MCF 10A (cell line): ENCODE results near the gene GDF7. TPM values are rescaled to one million over a fixed set of nuclear protein-coding genes. Genes with fewer than 3 reads are reported as not detected.

Experiments used
- BruUV-seq: library from RNA; stranded (reverse); fragments of 400-500 nt; replicated peaks from 2 replicates; lab custom pipeline; 2021; lab: Mats Ljungman, UMichigan
- CTCF ChIA-PET: fragments of 300-600 bp; sonication (Branson Sonifier 250); formaldehyde crosslinking; extraction: SDS; loops from one replicate; lab custom pipeline; 2021; ENCODE audit warnings: antibody characterized with exemption, inconsistent platforms; lab: Yijun Ruan, JAX
- POLR2A ChIA-PET: fragments of 300-600, 350-650 bp; sonication (Branson Sonifier 250); formaldehyde crosslinking; extraction: SDS; loops from one replicate; lab custom pipeline; 2020; ENCODE audit warnings: antibody characterized with exemption, inconsistent platforms; lab: Yijun Ruan, JAX
- DNase-seq: peaks from one replicate; pipeline ENCODE4 v3.0.0-alpha.2; 2018; ENCODE audit not compliant: unreplicated experiment
- H3K27ac Mint-ChIP-seq: one replicate; pipeline ENCODE4 v1.8.0; 2022; ENCODE audit warnings: mild to moderate bottlenecking, low read depth, mixed read lengths; ENCODE audit not compliant: unreplicated experiment
- H3K27me3 Mint-ChIP-seq: one replicate; pipeline ENCODE4 v1.8.0; 2022; ENCODE audit warnings: mixed read lengths; ENCODE audit not compliant: insufficient read depth, unreplicated experiment
- H3K36me3 Mint-ChIP-seq: one replicate; pipeline ENCODE4 v1.8.0; 2022; ENCODE audit warnings: mild to moderate bottlenecking, moderate library complexity, mixed read lengths; ENCODE audit not compliant: insufficient read depth, unreplicated experiment
- H3K4me1 Mint-ChIP-seq: one replicate; pipeline ENCODE4 v1.8.0; 2022; ENCODE audit warnings: mixed read lengths; ENCODE audit not compliant: insufficient read depth, unreplicated experiment
- H3K4me3 Mint-ChIP-seq: one replicate; pipeline ENCODE4 v1.8.0; 2022; ENCODE audit warnings: mild to moderate bottlenecking, moderate library complexity, mixed read lengths; ENCODE audit not compliant: unreplicated experiment
- H3K9me3 Mint-ChIP-seq: one replicate; pipeline ENCODE4 v1.8.0; 2022; ENCODE audit warnings: mixed read lengths; ENCODE audit not compliant: unreplicated experiment
- intact Hi-C: fragments of 100-400 bp; cut with micrococcal nuclease; formaldehyde crosslinking; loops from 2 replicates; pipeline ENCODE4 v1.14.1; 2022
- total RNA-seq: library from RNA; stranded (reverse); gene quantifications from 2 replicates; pipeline ENCODE4 v1.2.3, GENCODE V29; 2022
- TF ChIP-seq, protein P1 (sequence below): fragments of 200-600 bp; IDR thresholded peaks from one replicate; pipeline ENCODE4 v1.8.0; 2022; ENCODE audit warnings: antibody characterized with exemption, mild to moderate bottlenecking; ENCODE audit not compliant: unreplicated experiment

GDF7 gene
- total RNA-seq, 1 experiment from 2014 or later, result not detected

DNA sequence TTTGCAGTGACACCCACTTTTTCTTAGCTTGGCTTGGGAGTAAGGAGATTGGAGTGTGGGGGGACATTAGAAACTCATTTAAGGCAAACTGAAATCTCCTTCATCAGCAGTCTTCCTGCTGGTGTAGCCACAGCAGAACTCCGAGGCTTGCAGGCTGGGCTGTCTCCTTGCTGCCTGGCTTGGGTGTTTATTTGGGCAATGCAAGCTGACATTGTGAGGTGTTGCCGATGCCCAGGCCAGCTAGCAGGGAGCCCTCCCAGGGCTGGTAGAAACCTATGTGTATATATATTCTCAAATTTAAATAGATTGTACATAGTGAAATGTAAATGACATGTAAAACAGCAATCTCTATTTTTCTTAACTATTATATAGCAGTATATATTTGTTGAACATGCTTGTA, 11.8 kb downstream of the GDF7 start:
- no TSS peak for BruUV-seq
- ChIA-PET CTCF (interaction anchor here (1.1 to 10.6 kb wide), 5 partner anchors 10 to 284 kb away, joined by 3 to 127 read pairs (median 10); no protein-coding TSS in a partner anchor), POLR2A (interaction anchor here (0.7 kb wide), 1 partner anchor 124 kb away, joined by 3 read pairs; no protein-coding TSS in a partner anchor)
- no peaks in the 10 kb centered on the region for H3K27me3 Mint-ChIP-seq
- DNase-seq, result no peak
- intact Hi-C loops, result loop anchor here (5.0 kb wide), 1 partner anchor 284 kb away; no protein-coding TSS in a partner anchor
- H3K27ac Mint-ChIP-seq, result no peak overlapping the region
- no peak overlapping the region for H3K4me3 Mint-ChIP-seq
- TF ChIP-seq, protein P1, sequence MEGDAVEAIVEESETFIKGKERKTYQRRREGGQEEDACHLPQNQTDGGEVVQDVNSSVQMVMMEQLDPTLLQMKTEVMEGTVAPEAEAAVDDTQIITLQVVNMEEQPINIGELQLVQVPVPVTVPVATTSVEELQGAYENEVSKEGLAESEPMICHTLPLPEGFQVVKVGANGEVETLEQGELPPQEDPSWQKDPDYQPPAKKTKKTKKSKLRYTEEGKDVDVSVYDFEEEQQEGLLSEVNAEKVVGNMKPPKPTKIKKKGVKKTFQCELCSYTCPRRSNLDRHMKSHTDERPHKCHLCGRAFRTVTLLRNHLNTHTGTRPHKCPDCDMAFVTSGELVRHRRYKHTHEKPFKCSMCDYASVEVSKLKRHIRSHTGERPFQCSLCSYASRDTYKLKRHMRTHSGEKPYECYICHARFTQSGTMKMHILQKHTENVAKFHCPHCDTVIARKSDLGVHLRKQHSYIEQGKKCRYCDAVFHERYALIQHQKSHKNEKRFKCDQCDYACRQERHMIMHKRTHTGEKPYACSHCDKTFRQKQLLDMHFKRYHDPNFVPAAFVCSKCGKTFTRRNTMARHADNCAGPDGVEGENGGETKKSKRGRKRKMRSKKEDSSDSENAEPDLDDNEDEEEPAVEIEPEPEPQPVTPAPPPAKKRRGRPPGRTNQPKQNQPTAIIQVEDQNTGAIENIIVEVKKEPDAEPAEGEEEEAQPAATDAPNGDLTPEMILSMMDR, result no peak
- H3K9me3 Mint-ChIP-seq, result no peaks in the 10 kb centered on the region
- H3K4me1 Mint-ChIP-seq, result peaks cover 6% of the 10 kb centered on the region
- peaks cover 17% of the 10 kb centered on the region for H3K36me3 Mint-ChIP-seq

DNA sequence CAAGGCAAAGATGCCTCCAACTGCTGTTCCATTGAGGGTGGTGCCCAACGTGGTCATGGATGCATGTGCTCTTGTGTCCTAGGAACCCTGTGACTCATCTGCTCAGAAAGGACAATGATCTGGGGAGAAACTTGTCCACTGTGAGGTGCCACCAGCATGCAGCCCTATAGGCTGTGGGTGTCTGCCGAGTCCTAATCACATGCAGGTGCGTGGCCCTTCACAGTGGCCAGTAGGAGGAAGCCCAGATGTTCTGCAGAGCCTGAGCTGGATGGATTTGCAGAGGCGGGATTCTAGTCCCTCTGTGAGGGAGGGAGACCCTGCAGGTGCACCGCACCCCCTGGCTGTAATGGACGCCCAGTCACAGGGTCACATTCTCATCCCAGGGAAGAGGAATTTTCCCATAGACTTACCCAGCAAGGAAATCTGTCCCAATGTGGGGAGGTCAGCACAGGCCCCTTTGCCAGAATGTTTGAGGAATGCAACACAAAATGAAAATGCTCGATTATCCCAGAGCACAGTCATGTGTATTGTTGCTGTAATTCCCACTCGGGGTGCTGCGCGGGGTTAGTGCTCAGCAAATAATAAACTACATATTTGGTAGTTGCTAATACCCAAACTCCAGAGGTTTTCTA, 13.9 kb downstream of the GDF7 start:
- Mint-ChIP-seq H3K4me3 (no peak overlapping the region), H3K36me3 (peaks cover 29% of the 10 kb centered on the region), H3K27ac (no peak overlapping the region), H3K4me1 (no peaks in the 10 kb centered on the region), H3K27me3 (no peaks in the 10 kb centered on the region), H3K9me3 (no peaks in the 10 kb centered on the region)
- no TSS peak for BruUV-seq
- CTCF ChIA-PET, result interaction anchor here (0.7 to 4.1 kb wide), 2 partner anchors 9 to 20 kb away, joined by 3 to 21 read pairs; no protein-coding TSS in a partner anchor
- intact Hi-C loops, result no loop called here
- TF ChIP-seq, protein P1, result no peak
- POLR2A ChIA-PET, result no interaction called here
- no peak for DNase-seq

DNA sequence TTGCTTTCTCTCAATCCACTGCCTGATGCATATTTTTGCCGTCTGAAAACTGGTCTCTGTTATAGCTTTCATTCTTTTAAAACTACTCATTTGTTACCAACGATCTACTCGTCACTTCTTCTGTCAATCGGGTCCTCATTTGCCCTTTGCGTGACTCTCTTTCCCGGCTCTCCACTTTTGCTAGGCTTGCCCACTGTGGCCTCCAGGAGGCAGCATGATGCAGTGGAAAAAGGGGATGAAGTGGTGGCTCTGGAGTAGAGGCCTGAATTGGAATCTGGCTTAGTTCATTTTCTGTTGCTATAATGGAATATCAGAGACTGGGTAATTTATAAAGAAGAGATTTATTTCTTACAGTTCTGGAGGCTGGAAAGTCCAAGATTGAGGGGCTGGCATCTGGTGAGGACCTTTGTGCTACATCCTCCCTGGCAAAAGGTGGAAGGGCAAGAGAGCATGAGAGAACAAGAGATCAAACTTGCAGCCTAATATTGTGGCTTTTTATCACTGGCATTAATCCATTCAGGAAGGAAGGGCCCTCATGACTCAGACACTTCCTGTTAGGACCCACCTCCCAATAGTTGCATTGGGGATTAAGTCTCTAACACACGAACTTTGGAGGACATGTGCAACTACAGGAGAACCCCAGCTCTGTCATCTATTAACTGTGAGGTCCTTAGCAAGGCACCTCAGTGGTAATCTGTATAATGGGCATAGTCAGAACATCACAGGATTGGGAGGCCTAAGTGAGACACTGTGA, 15.4 kb downstream of the GDF7 start:
- TF ChIP-seq, protein P1, result no peak
- peaks cover 39% of the 10 kb centered on the region for H3K36me3 Mint-ChIP-seq
- DNase-seq, result no peak
- H3K9me3 Mint-ChIP-seq, result no peaks in the 10 kb centered on the region
- intact Hi-C loops, result no loop called here
- CTCF ChIA-PET, result interaction anchor here (0.6 to 4.1 kb wide), 5 partner anchors 10 to 283 kb away, joined by 3 to 21 read pairs (median 3); no protein-coding TSS in a partner anchor
- no peaks in the 10 kb centered on the region for H3K27me3 Mint-ChIP-seq
- H3K4me3 Mint-ChIP-seq, result no peak overlapping the region
- no peak overlapping the region for H3K27ac Mint-ChIP-seq
- no TSS peak for BruUV-seq
- POLR2A ChIA-PET, result no interaction called here
- no peaks in the 10 kb centered on the region for H3K4me1 Mint-ChIP-seq

DNA sequence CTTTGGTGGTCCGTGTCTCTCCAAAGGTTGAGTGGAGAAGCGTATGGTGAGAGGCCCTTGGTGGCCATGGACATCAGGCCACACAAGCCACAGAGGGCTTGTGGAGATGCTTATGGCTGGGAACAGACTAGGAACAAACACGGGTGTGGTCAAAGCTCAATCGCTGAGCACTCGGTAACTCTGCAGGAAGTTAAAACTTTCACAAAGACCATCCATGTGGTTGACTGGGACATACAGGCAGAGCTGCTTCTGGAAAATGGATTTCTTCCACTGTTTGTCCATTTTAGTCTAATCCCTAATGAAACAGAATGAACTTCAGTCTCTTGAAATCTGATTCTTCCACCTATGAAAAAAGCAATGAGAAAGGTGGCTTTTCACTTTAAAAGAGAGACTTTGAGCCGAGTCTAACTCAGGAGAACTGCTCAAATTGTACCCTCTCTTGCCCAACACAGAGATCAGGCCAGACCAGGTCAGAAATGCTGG, 17.7 kb downstream of the GDF7 start:
- H3K27ac Mint-ChIP-seq, result no peak overlapping the region
- H3K9me3 Mint-ChIP-seq, result no peaks in the 10 kb centered on the region
- no peak overlapping the region for H3K4me3 Mint-ChIP-seq
- no peaks in the 10 kb centered on the region for H3K4me1 Mint-ChIP-seq
- intact Hi-C loops, result no loop called here
- BruUV-seq, result no TSS peak
- no peaks in the 10 kb centered on the region for H3K27me3 Mint-ChIP-seq
- TF ChIP-seq, protein P1, result no peak
- no peak for DNase-seq
- H3K36me3 Mint-ChIP-seq, result peaks cover 45% of the 10 kb centered on the region
- ChIA-PET CTCF (interaction anchor here (0.8 to 4.1 kb wide), 4 partner anchors 22 to 279 kb away, joined by 3 to 21 read pairs (median 4); no protein-coding TSS in a partner anchor), POLR2A (interaction anchor here (1.4 kb wide), 1 partner anchor 60 kb away, joined by 3 read pairs; no protein-coding TSS in a partner anchor)
